PC-3 (cell line): Measurements from ENCODE around the gene PSMC5.

Experiments used
- CTCF ChIP-seq: fragments of 300-600 bp; sonication (generic); conservative IDR thresholded peaks from 2 replicates; pipeline ENCODE4 v1.5.1; 2017; ENCODE audit warnings: antibody characterized with exemption, low read depth, mild to moderate bottlenecking, low read length
- EZH2 ChIP-seq: fragments of 300-600 bp; sonication (generic); IDR thresholded peaks from one replicate; pipeline ENCODE4 v1.6.1; 2017; ENCODE audit warnings: antibody characterized with exemption, mild to moderate bottlenecking, low read length; ENCODE audit not compliant: unreplicated experiment

GRCh38 chr17:63847525-63848249 is 20.5 kb downstream of the PSMC5 start:
- no peak for TF ChIP-seq CTCF
- TF ChIP-seq EZH2 = no peak
